HUDEP-2 (cell line): ENCODE results near the gene UBXN6.
A peak's percentile ranks its signal among the peaks of the same experiment; 100 is the strongest.

Experiments used
- DNase-seq, 76 experiments: peaks; one replicate each; lab custom pipeline; 2025; ENCODE audit not compliant: unreplicated experiment in 76 of 76; lab: John Stamatoyannopoulos, UW

UBXN6 gene

DNA sequence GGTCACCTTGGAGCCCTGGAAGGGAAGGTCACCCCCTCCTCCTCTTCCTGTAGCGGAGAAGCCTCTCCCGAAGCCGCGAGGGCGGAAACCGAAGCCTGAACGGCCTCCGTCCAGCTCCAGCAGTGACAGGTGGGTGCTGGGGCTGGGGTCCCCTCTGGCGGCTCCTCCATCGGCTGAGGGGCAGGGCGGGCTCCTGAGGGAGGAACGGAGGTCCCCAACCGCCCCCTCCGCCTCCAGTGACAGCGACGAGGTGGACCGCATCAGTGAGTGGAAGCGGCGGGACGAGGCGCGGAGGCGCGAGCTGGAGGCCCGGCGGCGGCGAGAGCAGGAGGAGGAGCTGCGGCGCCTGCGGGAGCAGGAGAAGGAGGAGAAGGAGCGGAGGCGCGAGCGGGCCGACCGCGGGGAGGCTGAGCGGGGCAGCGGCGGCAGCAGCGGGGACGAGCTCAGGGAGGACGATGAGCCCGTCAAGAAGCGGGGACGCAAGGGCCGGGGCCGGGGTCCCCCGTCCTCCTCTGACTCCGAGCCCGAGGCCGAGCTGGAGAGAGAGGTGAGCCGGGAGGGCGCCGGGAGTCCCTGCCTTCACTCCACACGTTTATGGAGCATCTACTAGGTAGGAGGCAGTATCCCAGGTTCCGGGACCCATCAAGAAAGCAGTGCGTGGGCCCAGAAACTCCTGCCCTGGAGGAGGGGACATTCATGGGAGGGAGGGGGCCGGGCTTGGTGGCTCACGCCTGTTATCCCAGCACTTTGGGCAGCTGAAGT lies 36.5 kb upstream of the UBXN6 start:
- DNase-seq: no peak

DNA sequence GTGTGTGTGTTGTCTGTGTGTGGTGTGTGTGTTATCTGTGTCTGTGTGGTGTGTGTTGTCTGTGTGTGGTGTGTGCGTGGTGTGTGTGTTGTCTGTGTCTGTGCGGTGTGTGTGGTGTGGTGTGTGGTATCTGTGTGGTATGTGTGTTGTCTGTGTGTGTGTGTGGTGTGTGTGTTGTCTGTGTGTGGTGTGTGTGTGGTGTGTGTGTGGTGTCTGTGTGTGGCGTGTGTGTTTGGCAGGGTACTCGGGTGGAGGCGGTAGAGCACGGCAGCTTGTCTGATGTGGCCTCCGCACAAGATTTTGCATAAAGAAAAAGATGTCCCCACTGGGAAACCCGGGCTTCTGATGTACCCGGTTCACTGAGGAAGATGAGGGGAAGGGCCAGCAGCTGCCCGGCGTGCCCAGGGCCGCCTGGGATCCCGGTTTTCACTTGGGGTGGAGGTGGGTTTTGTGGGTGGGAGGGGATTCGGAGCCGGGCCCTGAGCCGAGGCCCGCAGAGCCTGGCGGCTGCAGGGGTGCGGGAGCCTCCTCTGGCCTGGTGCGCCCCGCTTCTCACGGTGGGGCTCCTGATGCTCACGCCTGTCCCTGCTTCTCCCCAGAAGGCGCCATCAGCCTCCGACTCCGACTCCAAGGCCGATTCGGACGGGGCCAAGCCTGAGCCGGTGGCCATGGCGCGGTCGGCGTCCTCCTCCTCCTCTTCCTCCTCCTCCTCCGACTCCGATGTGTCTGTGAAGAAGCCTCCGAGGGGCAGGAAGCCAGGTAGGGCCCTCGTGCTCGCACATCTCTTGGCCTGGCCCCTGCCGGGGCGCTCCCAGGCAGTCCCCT lies 35.7 kb upstream of the UBXN6 start:
- DNase-seq: no peak

DNA sequence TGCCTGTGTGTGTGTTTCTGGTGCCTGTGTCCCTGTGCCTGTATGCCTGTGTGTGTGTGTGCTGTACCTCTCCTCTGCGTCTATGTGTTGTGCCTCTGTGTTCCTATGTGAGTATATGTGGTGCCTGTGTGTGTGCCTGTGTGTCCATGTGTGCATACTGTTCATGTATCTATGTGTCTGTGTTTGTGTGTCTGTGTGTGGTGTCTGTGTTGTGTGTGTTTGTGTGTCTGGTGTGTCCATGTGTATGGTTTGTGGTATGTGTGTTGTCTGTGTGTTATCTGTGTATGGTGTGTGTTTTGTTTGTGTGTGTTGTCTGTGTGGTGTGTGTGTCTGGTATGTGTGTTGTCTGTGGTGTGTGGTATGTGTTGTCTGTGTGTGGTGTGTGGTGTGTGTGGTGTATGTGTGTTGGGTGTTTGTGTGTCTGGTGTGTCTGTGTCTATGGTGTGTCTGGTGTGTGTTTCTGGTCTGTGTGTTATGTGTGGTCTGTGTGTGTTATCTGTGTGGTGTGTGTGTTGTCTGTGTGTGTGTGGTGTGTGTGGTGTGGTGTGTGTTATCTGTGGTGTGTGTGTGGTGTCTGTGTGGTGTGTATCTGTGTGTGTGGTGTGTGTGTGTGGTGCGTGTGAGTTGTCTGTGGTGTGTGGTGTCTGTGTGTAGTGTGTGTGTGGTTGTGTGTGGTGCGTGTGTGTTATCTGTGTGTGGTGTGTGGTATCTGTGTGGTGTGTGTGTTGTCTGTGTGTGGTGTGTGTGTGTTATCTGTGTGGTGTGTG lies 34.9 kb upstream of the UBXN6 start:
- DNase-seq: no peak

DNA sequence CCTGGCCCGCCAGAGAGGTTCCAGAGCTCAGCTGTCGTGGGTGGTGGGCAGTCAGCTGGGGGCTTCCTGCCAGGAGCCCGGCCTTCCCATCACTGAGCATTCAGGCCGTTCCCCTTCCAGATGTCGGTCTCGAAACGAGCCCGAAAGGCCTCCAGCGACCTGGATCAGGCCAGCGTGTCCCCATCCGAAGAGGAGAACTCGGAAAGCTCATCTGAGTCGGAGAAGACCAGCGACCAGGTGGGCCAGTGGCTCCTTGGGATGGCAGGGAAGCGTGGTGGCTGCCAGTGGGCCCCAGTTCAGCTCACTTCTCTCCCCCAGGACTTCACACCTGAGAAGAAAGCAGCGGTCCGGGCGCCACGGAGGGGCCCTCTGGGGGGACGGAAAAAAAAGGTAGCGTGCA lies 33.9 kb upstream of the UBXN6 start:
- DNase-seq: no peak

DNA sequence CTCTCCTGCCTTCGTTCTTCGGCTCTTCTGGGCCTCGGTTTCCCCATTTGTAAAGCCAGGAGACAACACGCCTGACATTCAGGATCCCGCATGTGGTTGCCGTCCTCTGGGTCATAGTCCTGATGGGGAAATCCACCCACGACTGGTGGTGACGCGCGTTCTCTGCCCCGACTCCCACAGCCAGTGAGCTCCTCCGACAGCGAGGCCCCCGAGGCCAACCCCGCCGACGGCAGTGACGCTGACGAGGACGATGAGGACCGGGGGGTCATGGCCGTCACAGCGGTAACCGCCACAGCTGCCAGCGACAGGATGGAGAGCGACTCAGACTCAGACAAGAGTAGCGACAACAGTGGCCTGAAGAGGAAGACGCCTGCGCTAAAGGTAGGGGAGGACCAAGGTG lies 30.9 kb upstream of the UBXN6 start:
- no peak for DNase-seq

DNA sequence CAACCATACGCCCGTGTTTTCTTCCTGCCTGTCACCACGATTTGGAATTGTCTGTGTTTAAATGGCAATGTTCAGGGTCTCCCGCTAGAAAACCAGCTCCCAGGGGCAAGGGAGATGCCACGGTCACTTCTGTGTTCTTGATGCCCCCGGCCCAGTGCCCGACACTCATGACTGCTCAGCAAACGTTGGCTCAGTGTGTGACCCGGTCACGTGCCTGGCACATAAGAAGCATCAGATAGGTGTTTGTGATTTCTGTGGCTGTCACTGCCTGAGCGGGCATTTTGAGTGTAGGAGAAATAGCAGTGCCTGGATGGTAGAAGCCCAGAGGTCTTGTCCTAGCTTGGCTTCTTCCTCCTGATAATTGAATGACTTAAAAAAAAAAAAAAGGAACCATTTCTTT lies 30.0 kb upstream of the UBXN6 start:
- DNase-seq: no peak

DNA sequence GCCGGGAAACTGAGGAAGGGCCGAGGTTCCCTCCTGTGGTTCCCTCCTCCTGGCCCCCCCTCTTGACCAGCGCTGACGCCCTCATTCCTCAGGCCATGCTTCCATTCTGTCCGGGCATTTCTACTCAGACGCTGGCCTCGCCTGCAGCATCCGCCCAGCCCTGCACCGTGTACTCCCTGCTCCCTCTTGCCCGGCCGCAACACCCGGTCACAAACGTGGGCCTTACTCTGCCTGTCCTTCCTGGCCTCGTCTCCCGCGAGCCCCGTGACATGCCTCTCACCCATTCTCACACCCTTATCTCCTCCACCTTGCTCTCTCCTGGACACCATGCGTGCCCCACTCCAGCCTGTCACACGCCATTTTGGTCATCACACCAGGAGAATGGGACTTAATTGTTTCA lies 25.8 kb upstream of the UBXN6 start:
- DNase-seq: no peak

DNA sequence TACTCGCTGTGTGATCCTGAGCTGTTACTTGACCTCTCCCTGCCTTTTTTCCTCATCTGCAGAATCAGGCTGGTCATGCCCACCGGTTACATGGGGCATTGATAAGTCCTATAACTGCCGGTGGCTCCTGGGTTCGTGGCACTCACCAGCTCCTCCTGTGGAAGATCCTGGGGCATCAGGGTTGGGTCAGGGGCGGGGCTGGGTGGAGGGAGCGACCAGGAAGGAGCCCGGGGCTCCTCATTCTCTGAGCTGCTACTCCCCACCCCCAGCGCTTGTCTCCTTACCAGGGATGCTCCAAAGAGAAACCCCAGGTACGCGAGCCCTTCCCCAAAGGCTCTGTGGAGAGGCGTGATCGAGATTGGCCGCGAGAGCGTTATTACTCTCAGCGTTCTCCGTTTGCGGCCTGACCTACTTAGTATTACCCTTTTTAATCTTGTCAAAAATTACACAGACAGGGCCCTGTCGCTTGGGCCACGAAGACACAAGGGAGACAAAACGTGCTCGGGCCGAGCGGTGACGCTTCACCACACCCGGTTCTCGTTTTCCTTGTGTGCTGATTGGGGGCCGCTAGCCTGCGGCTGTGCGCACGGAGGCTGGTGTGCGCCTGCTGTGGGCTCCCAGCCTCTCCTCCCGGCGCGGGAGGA lies 25.2 kb upstream of the UBXN6 start:
- no peak for DNase-seq

DNA sequence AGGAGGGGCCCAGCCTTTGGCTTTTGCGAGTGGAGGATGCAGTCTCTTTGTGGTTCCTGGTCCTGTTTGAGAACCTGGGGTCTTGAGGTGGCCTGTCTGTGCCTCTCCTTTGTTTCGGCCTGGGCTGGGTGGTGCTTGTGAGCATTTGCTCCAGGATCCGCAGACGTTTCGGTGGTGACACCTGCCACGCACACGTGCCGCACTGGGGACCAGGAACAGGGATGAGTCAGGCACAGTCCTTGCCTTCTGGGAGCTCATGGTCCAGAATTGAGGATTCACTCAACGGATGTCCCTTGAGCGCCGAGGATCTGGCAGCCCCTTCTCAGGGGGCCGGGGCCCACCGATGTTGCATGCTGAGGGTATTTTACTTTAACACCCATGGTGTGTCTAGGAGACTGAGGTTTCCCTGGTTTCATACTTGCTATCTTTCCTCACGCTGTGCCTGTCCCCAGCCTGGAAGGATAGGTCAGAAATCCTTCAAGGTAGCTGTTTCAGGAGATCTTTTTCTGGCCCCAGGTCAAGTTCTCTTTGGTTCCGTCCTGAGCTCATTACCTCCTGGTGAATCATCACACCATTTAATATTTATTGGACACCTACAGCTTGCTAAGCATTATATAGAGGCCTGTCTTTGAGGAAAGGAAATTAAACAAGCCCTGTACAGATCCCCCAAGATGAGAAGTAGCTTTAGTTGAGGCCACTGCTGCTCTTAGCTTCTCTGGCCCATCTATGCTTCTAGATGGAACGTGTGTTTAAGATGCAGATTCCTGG lies 19.6 kb upstream of the UBXN6 start:
- no peak for DNase-seq

DNA sequence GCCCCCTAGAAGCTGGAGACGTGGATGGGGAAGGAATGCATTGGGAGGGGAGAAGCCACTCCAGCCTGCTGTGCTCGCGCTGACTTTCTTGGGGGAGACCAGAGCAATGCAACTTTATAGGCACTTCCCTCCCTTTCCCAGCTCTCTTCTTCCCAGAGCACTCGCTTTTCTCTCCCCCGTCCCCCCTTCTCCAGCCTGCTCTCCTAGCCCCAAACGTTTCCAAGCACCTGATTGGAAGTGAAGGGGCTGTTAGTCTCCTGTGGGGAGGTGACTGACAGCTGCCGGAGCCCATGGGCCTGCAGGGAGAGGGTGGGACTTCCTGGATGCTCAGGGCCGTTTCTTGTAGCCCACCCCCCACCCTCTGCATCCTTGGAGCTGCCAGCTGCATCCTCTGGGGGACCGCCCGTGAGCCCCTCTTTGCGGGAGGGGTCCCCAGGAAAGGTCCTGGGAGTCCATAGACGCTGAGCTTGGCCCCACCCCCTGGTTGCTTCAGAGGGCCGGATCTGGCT lies 17.0 kb upstream of the UBXN6 start:
- no peak for DNase-seq

DNA sequence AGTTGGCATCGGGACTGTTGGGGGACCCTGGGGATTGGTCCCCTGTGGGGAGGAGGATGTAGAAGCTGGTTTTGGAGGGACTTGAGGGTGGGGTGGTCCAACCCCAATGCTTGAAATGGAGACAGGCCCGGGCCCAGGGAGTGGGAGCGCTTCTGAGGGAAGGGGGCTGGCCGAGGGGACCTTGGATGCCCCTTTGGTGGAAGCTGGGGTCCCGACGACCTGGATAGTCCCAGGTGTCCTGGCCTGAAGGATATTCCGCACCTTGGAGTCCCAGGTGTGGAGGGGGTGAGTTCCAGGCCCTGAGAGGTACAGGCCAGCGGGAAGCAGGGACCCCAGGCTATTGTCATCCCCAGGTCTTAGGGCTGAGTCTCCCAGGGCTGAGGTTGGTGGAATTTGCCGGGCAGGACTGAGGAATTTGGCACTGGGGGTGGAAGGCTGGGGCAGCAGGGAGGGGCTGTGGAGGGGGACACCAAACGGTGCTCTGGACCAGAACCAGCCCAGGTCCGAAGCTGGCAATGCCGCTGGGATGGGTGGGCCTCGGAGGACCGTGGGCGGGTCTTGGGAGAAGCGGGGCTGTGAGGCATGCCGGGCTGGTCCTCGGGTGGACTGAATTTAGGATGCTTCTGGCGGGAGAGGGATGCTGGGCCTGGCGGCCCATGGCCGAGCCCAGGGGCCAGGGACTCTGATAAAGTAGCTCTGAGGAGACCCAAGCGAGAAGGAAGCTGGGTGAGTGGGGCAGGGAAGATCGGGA lies 16.3 kb upstream of the UBXN6 start:
- no peak for DNase-seq

DNA sequence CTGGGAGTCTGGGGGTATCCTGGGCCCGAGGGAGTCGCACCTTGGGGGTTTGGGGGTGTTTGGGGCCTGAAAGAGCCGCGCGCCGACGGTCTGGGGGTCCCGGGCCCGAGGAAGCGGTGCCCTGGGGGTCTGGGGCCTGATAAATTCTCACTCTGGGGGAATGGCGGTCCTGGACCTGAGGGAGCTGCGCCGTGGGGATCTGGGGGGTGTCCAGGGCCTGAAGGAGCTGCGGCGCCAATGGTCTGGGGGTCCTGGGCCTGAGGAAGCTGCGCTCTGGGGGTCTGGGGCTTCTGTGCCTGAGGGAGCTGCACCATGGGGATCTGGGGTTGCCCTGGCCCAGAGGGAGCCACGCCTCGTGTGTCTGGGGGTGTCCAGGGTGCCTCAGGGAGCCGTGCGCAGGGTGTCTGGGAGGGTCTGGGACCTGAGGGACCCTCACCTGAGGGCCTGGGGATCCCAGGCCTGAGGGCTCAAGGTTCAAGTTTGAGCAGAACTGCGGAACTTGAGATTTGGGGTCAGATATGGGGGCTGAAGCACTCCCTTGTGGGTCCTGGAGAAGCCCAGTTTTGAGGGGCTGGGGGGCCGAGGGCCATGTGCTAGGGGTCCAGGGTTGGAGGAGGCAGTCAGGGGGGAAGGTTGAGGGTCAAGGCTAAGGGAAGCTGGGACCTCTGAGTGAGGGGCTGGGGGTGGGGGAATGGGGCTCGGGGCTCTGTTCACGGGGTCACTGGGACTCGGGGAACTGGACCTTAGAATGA lies 15.6 kb upstream of the UBXN6 start:
- DNase-seq: no peak

DNA sequence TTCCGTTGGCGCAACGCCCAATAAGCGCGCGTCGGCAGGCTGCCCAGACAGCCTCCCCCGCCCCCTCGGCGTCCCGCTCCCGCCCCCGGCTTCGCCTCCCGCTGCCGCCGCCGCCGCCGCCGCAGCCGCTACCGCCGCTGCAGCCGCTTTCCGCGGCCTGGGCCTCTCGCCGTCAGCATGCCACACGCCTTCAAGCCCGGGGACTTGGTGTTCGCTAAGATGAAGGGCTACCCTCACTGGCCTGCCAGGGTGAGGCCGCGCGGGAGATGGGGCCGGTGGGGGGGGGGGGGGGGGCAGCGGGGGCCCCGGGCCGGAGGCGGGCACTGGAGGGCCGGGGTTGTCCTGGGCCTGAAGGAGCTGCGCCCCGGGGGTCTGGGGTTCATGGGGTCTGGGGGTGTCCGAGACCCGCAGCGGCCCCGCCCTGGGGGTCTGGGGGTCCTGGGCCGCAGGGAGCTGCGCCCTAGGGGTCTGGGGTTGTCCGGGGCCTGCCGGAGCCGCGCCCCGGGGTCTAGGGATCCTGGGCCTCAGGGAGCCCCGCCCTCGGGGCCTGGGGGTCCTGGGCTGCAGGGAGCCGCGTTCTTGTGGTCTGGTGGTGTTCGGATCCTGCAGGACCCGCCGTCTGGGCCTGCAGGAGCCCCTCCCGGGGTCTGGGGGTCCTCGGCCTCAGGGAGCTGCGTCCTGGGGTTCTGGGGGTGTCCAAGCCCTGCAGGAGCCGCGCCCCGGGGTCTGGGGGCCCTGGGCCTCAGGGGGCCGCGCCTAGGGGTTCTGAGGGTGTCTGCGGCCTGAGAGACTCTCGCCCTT lies 14.8 kb upstream of the UBXN6 start, which contains the start of gene HDGFL2:
Gene HDGFL2 (plus strand): TSS at position 124 of the 801 bp plus-strand sequence. CDS start 54 bp downstream, at position 178.
- peak in 1 of 76 experiments; percentile 65 for DNase-seq

DNA sequence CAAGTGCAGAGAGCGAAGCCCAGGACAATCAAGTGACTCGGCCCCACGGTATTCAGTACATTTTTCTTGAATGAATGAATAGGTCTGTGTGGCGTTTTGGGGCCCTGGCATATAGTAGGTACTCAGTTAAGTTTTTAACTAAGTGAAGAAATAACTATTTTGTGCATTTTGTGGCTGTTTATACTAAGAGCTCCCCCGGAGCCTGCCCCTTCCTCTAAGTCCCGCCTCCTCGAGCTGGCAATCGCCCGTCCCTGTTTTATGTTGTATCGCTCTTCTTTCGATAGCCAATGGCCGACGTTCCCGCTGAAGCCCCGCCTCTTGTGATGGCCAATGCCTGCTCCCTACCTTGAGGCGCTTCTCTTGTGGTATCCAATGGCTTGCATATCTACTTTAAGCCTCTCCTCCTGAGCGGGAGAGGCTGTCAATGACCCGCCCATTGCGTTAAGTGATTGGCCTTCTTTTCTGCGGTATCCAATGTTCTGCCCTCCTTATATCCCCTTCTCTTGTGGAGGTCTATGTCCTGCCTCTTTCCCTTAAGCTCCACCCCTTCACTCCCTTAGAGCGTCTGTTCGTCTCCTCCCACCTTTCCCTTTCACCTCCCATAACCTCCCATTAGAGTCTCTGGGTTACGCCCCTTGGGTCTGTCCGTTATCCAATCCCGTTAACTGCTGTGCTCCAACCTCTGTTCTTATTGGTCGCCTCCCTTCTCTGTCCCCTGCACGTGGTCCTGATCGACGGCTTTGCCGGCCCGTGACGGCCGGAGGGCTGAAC lies 14.0 kb upstream of the UBXN6 start:
- DNase-seq: peak in 75 of 76 experiments; percentile 96 to 100 (median 100)

DNA sequence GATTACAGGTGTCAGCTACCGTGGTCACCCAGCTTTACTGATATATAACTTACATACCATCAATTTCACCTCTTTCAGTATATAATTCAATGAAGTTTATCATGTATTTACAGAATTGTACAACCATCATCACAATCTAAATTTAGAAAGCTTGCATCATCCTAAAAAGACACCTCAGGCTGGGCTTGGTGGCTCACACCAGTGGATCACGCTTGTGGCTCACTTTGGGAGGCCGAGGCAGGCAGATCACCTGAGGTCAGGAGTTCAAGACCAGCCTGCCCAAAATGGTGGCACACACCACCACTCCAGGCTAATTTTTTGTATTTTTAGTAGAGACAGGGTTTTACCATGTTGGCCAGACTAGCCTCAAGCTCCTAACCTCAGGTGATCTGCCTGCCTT lies 10.2 kb upstream of the UBXN6 start:
- no peak for DNase-seq

DNA sequence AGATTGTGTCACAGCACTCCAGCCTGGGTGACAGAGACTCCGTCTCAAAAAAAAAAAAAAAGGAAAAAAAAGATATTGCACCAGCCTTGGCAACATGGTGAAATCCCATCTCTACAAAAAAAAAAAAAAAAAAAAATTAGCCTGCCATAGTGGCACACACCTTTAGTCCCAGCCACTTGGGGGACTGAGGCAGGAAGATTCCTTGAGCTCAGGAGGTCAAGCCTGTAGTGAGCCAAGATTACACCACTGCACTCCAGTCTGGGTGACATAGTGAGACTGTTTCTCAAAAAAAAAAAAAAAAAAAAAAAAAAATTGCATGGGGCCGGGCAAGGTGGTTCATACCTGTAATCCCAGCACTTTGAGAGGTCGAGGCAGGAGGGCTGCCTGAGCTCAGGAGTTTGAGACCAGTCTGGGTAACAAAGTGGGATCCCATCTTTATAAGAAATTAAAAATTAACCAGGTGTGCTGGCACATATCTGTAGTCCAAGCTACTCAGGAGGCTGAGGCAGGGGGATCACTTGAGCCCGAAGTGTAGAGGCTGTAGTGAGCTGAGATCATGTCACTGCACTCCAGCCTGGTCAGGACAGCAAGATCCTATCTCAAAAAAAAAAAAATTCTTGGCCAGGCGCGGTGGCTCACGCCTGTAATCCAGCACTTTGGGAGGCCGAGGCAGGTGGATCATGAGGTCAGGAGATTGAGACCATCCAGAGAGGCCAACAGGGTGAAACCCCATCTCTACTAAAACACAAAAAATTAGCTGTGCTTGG lies 7.4 kb upstream of the UBXN6 start:
- no peak for DNase-seq
